ENCODE data around the gene SENP1. TPM values are rescaled to one million over a fixed set of nuclear protein-coding genes. Genes with fewer than 3 reads are reported as not detected.

Gene SENP1
- polyA plus RNA-seq, 2 of the 4 experiments (the other 2 are of a cell fraction), result 13.9 to 49.3 TPM

- FAIRE-seq (no peak), DNase-seq (ENCODE audit: low read depth in 1 of 2, low spot score in 1 of 2) (no peak), ATAC-seq (no peak)
- Histone ChIP-seq H3K4me1 (no peaks in the 10 kb centered on the region), H3K27ac (no peak overlapping the region), H3K9me3 (no peaks in the 10 kb centered on the region), H3K4me2 (no peak overlapping the region), H3K4me3 (no peak overlapping the region)
- ChIA-PET POLR2A (no interaction called here), CTCF (no interaction called here)
- 85% methylated on average over 5 of the region's 5 CpGs for WGBS (ENCODE audit: missing lambda C conversion rate)
- TF ChIP-seq SREBF2 (IDR thresholded peaks at IDR 0.05) (no peak), FOXS1 (CRISPR knock-in tag; IDR thresholded peaks at IDR 0.05) (no peak), USF2 (IDR thresholded peaks at IDR 0.05) (no peak), ZSCAN20 (CRISPR knock-in tag; IDR thresholded peaks at IDR 0.05) (no peak), HOXA7 (CRISPR knock-in tag; IDR thresholded peaks at IDR 0.05) (no peak), RFX5 (IDR thresholded peaks at IDR 0.05) (no peak), CBX2 (IDR thresholded peaks at IDR 0.05; ENCODE audit: borderline replicate concordance, low read depth) (no peak), HOXB5 (CRISPR knock-in tag; IDR thresholded peaks at IDR 0.05) (no peak), ATOH8 (CRISPR knock-in tag; IDR thresholded peaks at IDR 0.05; ENCODE audit: low read depth) (no peak), CEBPB (IDR thresholded peaks at IDR 0.05) (no peak), HES2 (IDR thresholded peaks at IDR 0.05) (no peak), NPAS2 (CRISPR knock-in tag; IDR thresholded peaks at IDR 0.05; ENCODE audit: borderline replicate concordance) (no peak), ZNF302 (CRISPR knock-in tag; IDR thresholded peaks at IDR 0.05) (no peak), KDM5A (IDR thresholded peaks at IDR 0.05) (no peak), FOSB (CRISPR knock-in tag; IDR thresholded peaks at IDR 0.05) (no peak), RARB (CRISPR knock-in tag; IDR thresholded peaks at IDR 0.05) (no peak), ZFP36 (IDR thresholded peaks at IDR 0.05; ENCODE audit: borderline replicate concordance, partially characterized antibody) (no peak), HMGXB4 (CRISPR knock-in tag; IDR thresholded peaks at IDR 0.05; ENCODE audit: borderline replicate concordance) (no peak), EHMT2 (IDR thresholded peaks at IDR 0.05; ENCODE audit: low read depth) (no peak), CBX8 (IDR thresholded peaks at IDR 0.05) (no peak)
These were observed 40.8 kb downstream of the SENP1 start for GRCh38 chr12:48065041-48065440.

GRCh38 chr12:48063530-48063929 is 42.3 kb downstream of the SENP1 start:
- no peak overlapping the region for H3K4me2 ChIP-seq
- POLR2A ChIA-PET, result no interaction called here
- 94% methylated on average over 6 of the region's 6 CpGs for WGBS (ENCODE audit: missing lambda C conversion rate)
- CTCF ChIA-PET, result interaction anchor here (1.5 kb wide), 1 partner anchor 101 kb away, joined by 3 read pairs; no protein-coding TSS in a partner anchor
- H3K4me3 ChIP-seq, result no peak overlapping the region
- TF ChIP-seq SMC3 (IDR thresholded peaks at IDR 0.05) (no peak), CBX8 (IDR thresholded peaks at IDR 0.05) (no peak), CHD4 (IDR thresholded peaks at IDR 0.05; ENCODE audit: borderline replicate concordance) (no peak), MAZ (IDR thresholded peaks at IDR 0.05; ENCODE audit: borderline replicate concordance, low read depth, low read length) (no peak), HES2 (IDR thresholded peaks at IDR 0.05) (no peak), CEBPB (IDR thresholded peaks at IDR 0.05) (no peak), BCL3 (IDR thresholded peaks at IDR 0.05) (no peak), EHF (CRISPR knock-in tag; IDR thresholded peaks at IDR 0.05) (no peak), POLR2A (IDR thresholded peaks at IDR 0.05; ENCODE audit: low read length) (no peak), HOXB5 (CRISPR knock-in tag; IDR thresholded peaks at IDR 0.05) (no peak), EHMT2 (IDR thresholded peaks at IDR 0.05; ENCODE audit: low read depth) (no peak), CHD2 (IDR thresholded peaks at IDR 0.05; ENCODE audit: low read length, partially characterized antibody) (no peak)
- ATAC-seq, result no peak
- no peaks in the 10 kb centered on the region for H3K4me1 ChIP-seq
- H3K27ac ChIP-seq, result no peak overlapping the region
- no peak for DNase-seq (ENCODE audit: low read depth in 1 of 2, low spot score in 1 of 2)
- FAIRE-seq, result no peak
- peaks cover 14% of the 10 kb centered on the region for H3K9me3 ChIP-seq

All from A549 (cell line).